Superior temporal gyrus (tissue), 1 donor: Measurements from ENCODE around the gene ACVR2B.
A peak's percentile ranks its signal among the peaks of the same experiment; 100 is the strongest.

ENCODE experiments used
- DNase-seq: peaks from one replicate; pipeline ENCODE4 v3.0.0-alpha.2; 2016; ENCODE audit errors: extremely low spot score

Gene ACVR2B

GRCh38 chr3:38458796-38459498 is 5.3 kb downstream of the ACVR2B start:
- DNase-seq = no peak

GRCh38 chr3:38459499-38460048 is 5.9 kb downstream of the ACVR2B start:
- DNase-seq = no peak

- DNase-seq = peak; percentile 37
Observed at GRCh38 chr3:38460377-38461270, 6.9 kb downstream of the ACVR2B start.

- no peak for DNase-seq
Observed at GRCh38 chr3:38465588-38466154, 12.0 kb downstream of the ACVR2B start.

- no peak for DNase-seq
Observed at GRCh38 chr3:38468765-38469164, 15.1 kb downstream of the ACVR2B start.

GRCh38 chr3:38469852-38470251 is 16.2 kb downstream of the ACVR2B start:
- DNase-seq = no peak

- no peak for DNase-seq
Observed at GRCh38 chr3:38471260-38471857, 17.7 kb downstream of the ACVR2B start.

GRCh38 chr3:38472342-38472741 is 18.7 kb downstream of the ACVR2B start:
- no peak for DNase-seq

GRCh38 chr3:38473229-38473628 is 19.5 kb downstream of the ACVR2B start:
- DNase-seq = no peak

GRCh38 chr3:38474928-38475605 is 21.4 kb downstream of the ACVR2B start:
- DNase-seq = no peak

GRCh38 chr3:38475716-38476115 is 22.0 kb downstream of the ACVR2B start:
- DNase-seq = no peak

- DNase-seq = no peak
Observed at GRCh38 chr3:38476157-38476756, 22.6 kb downstream of the ACVR2B start.

- DNase-seq = no peak
Observed at GRCh38 chr3:38477057-38477820, 23.5 kb downstream of the ACVR2B start.

GRCh38 chr3:38477839-38478450 is 24.3 kb downstream of the ACVR2B start:
- no peak for DNase-seq

- no peak for DNase-seq
Observed at GRCh38 chr3:38478901-38479300, 25.2 kb downstream of the ACVR2B start.

GRCh38 chr3:38479431-38480092 is 25.9 kb downstream of the ACVR2B start:
- peak; percentile 86 for DNase-seq

- DNase-seq = no peak
Observed at GRCh38 chr3:38480093-38480445, 26.4 kb downstream of the ACVR2B start.

GRCh38 chr3:38480930-38481329 is 27.2 kb downstream of the ACVR2B start:
- DNase-seq = no peak

- no peak for DNase-seq
Observed at GRCh38 chr3:38482951-38483350, 29.3 kb downstream of the ACVR2B start.
